ENCODE data around the gene PALM.

GRCh38 chr19:765179-765738, 56.5 kb downstream of the PALM start:
- TF ChIP-seq, protein P1, sequence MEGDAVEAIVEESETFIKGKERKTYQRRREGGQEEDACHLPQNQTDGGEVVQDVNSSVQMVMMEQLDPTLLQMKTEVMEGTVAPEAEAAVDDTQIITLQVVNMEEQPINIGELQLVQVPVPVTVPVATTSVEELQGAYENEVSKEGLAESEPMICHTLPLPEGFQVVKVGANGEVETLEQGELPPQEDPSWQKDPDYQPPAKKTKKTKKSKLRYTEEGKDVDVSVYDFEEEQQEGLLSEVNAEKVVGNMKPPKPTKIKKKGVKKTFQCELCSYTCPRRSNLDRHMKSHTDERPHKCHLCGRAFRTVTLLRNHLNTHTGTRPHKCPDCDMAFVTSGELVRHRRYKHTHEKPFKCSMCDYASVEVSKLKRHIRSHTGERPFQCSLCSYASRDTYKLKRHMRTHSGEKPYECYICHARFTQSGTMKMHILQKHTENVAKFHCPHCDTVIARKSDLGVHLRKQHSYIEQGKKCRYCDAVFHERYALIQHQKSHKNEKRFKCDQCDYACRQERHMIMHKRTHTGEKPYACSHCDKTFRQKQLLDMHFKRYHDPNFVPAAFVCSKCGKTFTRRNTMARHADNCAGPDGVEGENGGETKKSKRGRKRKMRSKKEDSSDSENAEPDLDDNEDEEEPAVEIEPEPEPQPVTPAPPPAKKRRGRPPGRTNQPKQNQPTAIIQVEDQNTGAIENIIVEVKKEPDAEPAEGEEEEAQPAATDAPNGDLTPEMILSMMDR (conservative IDR thresholded peaks at IDR 0.05; ENCODE audit: low read depth, low read length), result no peak
- TF ChIP-seq EZH2 (IDR thresholded peaks at IDR 0.05; ENCODE audit: borderline replicate concordance, low read depth, low read length, poor library complexity, severe bottlenecking), result no peak
